T-helper 2 cell treated with Interferon-gamma antibody and Interleukin-4, amounts not matched to agents 5 μg/mL and 100 μg/mL, for 36 hours (primary cell): Measurements from ENCODE around the gene ZDHHC13.

ENCODE experiments used
- DNase-seq: peaks from one replicate; pipeline ENCODE4 v3.0.0; 2021; ENCODE audit warnings: low spot score
- H3K27ac Mint-ChIP-seq: one replicate; pipeline ENCODE4 v1.8.0; 2021; ENCODE audit warnings: mild to moderate bottlenecking, mixed read lengths
- H3K27me3 Mint-ChIP-seq: one replicate; pipeline ENCODE4 v1.8.0; 2021; ENCODE audit warnings: low read depth, mixed read lengths
- H3K36me3 Mint-ChIP-seq: one replicate; pipeline ENCODE4 v1.8.0; 2021; ENCODE audit warnings: low read depth, mixed read lengths
- H3K4me1 Mint-ChIP-seq: one replicate; pipeline ENCODE4 v1.8.0; 2021; ENCODE audit warnings: low read depth, mixed read lengths
- H3K4me3 Mint-ChIP-seq: one replicate; pipeline ENCODE4 v1.8.0; 2022; ENCODE audit warnings: mild to moderate bottlenecking, moderate library complexity, mixed read lengths
- H3K9me3 Mint-ChIP-seq: one replicate; pipeline ENCODE4 v1.8.0; 2021; ENCODE audit warnings: mixed read lengths

ZDHHC13 gene

DNA sequence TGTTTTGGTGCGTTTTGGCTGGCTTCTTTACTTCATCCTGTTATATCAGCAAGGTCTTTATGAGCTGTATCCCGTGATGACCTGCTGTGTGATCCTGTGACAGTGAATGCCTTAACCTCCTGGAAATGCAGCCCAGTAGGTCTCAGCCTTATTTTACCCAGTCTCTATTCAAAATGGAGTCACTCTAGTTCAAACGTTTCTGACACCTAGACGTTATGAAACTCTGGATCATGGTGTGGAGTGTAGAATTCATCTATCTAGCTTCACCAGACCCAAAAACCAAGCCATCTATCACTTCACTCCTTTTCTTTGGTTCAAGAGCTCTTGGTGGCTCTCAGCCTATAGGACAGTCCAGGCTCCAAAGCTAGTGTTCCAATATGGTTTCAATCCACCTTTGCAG lies 28.2 kb upstream of the ZDHHC13 start:
- no peak for DNase-seq
- no peak overlapping the region for H3K27ac Mint-ChIP-seq
- no peaks in the 10 kb centered on the region for H3K9me3 Mint-ChIP-seq

DNA sequence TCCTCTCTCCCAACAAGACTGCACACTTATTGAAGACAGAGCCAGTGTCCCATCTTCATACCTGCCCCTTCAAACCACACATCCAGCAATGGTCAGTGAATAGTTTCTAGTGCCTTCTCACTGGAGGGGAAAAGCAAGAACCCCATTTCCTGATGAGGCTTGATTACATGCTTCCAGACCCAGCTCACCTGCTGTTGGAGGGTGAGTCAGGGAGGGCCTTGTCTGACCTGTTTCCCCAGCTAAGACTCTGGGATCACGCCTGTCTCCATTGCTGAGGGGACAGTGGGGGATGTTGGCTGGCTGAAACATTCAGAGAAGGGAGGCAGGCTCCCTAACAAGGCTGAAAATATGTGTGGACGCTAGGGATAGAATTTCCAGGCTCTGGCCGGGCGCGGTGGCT lies 27.5 kb upstream of the ZDHHC13 start:
- H3K27me3 Mint-ChIP-seq = peaks cover 11% of the 10 kb centered on the region
- no peak overlapping the region for H3K4me3 Mint-ChIP-seq
- H3K4me1 Mint-ChIP-seq = no peaks in the 10 kb centered on the region
- no peaks in the 10 kb centered on the region for H3K9me3 Mint-ChIP-seq
- no peak overlapping the region for H3K27ac Mint-ChIP-seq
- H3K36me3 Mint-ChIP-seq = no peaks in the 10 kb centered on the region
- no peak for DNase-seq

More for the DNA sequence above, 28.2 kb upstream of the ZDHHC13 start:
- Mint-ChIP-seq H3K4me3 (no peak overlapping the region), H3K36me3 (no peaks in the 10 kb centered on the region), H3K4me1 (no peaks in the 10 kb centered on the region), H3K27me3 (peaks cover 8% of the 10 kb centered on the region)

DNA sequence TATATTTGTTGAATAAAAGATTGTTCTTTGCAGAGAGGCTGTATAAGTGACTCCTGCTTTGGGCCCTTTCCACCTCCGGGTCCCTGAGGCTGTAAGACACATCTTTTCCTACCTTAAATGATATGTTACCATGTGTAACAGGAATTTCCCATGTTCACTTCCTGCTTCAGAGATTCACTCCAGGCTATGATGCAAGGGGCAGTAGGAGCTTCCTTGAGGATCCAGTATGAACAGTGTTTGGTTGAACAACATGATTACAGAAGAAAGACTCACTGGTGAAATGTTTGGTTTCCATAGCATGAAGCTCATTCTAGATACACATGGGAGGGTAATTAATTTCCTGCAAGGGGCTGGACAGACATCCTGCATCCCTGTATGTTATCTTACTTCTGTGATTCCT lies 25.6 kb upstream of the ZDHHC13 start:
- no peaks in the 10 kb centered on the region for H3K4me1 Mint-ChIP-seq
- H3K27ac Mint-ChIP-seq = no peak overlapping the region
- no peaks in the 10 kb centered on the region for H3K36me3 Mint-ChIP-seq
- peaks cover 14% of the 10 kb centered on the region for H3K27me3 Mint-ChIP-seq
- DNase-seq = no peak
- H3K4me3 Mint-ChIP-seq = no peak overlapping the region
- no peaks in the 10 kb centered on the region for H3K9me3 Mint-ChIP-seq

DNA sequence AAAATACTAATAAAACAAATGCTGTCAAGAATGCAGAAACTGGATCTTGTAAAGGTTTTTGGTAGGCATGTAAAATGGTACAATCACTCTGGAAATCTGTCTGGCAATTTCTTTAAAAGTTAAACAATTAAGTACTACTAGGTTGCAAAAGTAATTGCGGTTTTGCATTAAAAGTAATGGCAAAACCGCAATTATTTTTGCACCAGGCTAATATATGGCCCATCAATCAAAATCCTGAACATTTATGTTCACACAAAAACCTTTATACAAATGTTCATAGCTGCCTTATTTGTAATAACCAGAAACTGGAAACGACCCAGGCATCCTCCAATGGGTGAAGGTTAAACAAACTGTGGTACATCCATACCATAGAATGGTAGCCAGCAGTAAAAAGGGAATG lies 24.6 kb upstream of the ZDHHC13 start:
- no peak for DNase-seq
- Mint-ChIP-seq H3K27me3 (peaks cover 18% of the 10 kb centered on the region), H3K4me1 (no peaks in the 10 kb centered on the region), H3K27ac (no peak overlapping the region), H3K36me3 (no peaks in the 10 kb centered on the region), H3K4me3 (no peak overlapping the region), H3K9me3 (no peaks in the 10 kb centered on the region)

DNA sequence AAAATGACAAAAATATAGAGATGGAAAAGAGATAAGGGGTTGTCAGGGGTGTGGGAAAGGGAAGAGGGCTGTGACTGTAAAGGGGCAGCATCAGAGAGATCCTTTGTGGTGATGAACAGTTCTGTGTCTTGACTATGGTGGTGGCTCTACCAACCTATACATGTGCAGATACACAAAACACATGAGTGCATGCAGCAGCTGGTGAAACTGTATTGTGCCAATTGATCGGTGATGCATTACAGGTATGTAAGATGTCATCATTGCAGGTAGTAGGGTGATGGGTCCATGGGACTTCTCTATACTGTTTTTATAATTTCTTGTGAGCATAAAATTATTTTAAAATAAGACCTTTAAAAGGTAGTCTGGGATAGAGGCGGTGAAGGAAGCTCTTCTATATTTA lies 24.1 kb upstream of the ZDHHC13 start:
- H3K4me3 Mint-ChIP-seq = no peak overlapping the region

DNA sequence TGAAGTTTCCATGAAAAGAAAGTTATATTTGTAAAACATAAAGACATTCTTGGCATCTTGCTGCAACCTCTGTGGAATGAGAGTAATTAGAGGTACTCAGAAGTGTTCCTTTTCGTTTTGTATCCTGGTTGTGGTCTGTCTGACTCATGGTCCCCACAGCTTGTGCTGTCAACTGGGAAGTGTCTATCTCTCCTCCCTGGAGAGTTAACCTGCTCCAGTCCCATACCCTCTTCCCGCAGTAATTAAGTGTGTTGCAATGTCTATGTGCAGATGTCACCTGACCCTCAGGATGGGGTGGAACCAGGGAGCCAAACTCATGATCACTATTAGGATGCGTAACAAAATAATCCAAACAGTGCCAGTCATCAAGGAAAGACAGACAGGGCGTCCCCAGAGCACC lies 23.0 kb upstream of the ZDHHC13 start:
- no peak overlapping the region for H3K27ac Mint-ChIP-seq
- no peaks in the 10 kb centered on the region for H3K36me3 Mint-ChIP-seq
- H3K9me3 Mint-ChIP-seq = no peaks in the 10 kb centered on the region
- no peak for DNase-seq
- H3K27me3 Mint-ChIP-seq = peaks cover 18% of the 10 kb centered on the region
- no peaks in the 10 kb centered on the region for H3K4me1 Mint-ChIP-seq
- H3K4me3 Mint-ChIP-seq = no peak overlapping the region

More for the DNA sequence above, 24.1 kb upstream of the ZDHHC13 start:
- no peaks in the 10 kb centered on the region for H3K4me1 Mint-ChIP-seq
- no peaks in the 10 kb centered on the region for H3K9me3 Mint-ChIP-seq
- DNase-seq = no peak
- H3K27me3 Mint-ChIP-seq = peaks cover 18% of the 10 kb centered on the region
- no peak overlapping the region for H3K27ac Mint-ChIP-seq
- H3K36me3 Mint-ChIP-seq = no peaks in the 10 kb centered on the region

DNA sequence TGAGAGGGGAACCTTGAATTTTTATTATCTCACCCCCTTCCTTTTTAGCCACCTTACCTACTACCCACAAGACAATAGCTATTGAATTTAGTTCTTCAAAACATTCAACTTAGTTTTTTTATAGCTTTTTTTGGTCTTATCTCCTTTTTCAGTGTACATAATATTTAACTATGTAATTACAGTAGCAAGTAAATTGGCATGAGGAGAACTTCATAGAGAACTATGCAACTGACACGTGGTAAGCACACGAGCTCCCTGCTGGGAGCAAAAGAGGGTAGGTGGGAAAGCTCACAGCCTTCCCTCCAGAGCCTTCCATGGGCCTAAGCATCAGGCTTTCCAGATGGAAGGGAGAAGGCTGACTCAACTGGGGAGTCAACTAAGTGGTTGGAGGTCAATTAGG lies 22.1 kb upstream of the ZDHHC13 start:
- Mint-ChIP-seq H3K4me1 (no peaks in the 10 kb centered on the region), H3K36me3 (no peaks in the 10 kb centered on the region), H3K27me3 (peaks cover 16% of the 10 kb centered on the region), H3K9me3 (no peaks in the 10 kb centered on the region), H3K4me3 (no peak overlapping the region), H3K27ac (no peak overlapping the region)
- DNase-seq = no peak

DNA sequence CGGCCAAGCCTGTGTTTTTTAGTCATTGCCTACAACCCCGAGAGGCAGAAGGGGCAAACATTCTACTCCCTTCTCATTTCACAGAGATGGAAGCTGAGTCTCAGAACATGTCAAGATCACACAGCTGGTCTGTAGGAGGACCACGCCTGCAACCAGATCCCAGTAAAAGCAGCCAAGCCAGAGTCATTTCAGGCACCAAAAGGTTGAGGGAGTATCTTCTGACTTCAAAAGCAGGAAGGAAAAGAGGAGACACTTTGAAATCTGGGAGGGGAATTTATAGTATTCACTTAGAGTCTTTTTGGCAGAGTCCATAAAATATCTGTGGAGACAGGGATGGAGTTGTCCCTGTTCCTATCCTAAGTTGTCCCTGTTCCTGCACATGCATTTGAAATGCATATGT lies 17.9 kb upstream of the ZDHHC13 start:
- DNase-seq = no peak
- H3K4me3 Mint-ChIP-seq = no peak overlapping the region
- no peak overlapping the region for H3K27ac Mint-ChIP-seq
- H3K36me3 Mint-ChIP-seq = no peaks in the 10 kb centered on the region
- H3K27me3 Mint-ChIP-seq = peaks cover 22% of the 10 kb centered on the region
- H3K9me3 Mint-ChIP-seq = peaks cover 4% of the 10 kb centered on the region
- H3K4me1 Mint-ChIP-seq = no peaks in the 10 kb centered on the region

DNA sequence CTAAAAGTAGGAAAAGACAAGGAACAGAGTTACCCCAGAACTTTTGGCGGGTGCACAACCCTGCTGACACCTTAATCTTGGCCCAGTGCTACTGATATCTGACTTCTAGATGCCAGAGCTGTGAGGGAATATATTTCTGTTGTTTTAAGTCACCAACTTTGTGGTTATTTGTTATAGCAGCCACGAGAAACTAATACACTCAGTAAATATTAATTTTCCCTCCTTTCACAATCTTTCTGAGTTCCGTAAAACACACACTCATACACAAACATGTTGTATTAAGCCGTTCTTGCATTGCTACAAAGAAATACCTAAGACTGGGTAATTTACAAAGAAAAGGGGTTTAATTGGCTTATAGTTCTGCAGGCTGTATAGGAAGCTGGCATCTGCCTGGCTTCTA lies 16.1 kb upstream of the ZDHHC13 start:
- Mint-ChIP-seq H3K27me3 (peaks cover 19% of the 10 kb centered on the region), H3K4me3 (no peak overlapping the region), H3K27ac (no peak overlapping the region), H3K4me1 (no peaks in the 10 kb centered on the region), H3K36me3 (no peaks in the 10 kb centered on the region), H3K9me3 (peaks cover 4% of the 10 kb centered on the region)
- DNase-seq = no peak

DNA sequence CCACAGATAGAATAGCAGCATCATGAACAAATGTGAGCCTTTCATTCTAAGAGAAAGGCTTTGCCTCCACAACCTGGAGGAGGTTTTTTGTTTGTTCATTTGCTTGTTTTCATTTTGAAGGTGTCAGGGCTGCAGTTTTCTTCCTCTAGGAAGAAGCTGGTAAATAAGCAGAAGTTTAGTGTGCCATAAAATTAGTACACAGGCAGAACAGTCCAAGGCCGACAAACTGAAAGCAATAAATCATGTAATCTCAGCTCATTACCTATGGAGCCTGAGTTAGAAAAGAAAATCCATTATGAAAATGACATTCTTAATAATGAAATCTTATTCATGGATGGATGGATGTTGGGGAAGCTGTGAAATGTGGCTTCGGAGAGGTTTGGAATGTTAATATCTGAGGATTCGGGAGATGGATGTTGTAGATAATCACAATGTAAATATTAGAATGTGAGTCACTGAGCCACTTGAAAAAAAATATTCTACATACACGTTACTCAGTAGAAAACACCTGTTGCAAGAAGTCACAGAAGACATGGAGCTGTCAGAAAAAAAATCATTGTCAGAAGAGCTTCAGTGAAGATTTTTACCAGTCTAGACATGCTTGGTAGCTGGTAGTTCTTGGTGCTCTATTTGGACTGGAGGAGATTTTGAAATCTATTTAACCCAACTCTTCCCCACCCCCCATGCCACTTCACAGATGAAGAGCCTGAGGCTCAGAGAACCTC lies 15.0 kb upstream of the ZDHHC13 start:
- Mint-ChIP-seq H3K4me3 (no peak overlapping the region), H3K36me3 (no peaks in the 10 kb centered on the region), H3K4me1 (no peaks in the 10 kb centered on the region), H3K9me3 (peaks cover 4% of the 10 kb centered on the region), H3K27me3 (peaks cover 20% of the 10 kb centered on the region), H3K27ac (no peak overlapping the region)
- no peak for DNase-seq

DNA sequence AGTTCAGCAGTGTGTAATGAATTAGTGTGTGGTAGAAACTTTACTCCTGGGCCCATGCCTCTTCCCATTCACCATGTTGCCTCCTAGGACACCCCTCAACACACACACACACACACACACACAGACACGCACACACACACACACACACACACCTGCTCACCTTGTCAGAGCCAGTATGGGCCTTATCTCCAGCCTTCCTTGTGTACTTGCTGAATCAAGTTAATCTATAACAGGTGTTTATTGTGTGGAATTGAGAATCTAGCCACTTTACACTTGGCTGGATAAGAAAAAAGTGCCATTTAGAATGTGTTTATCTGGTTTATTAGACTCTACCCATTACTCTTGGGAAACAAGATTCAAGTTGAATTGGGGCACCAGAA lies 14.5 kb upstream of the ZDHHC13 start:
- Mint-ChIP-seq H3K9me3 (peaks cover 4% of the 10 kb centered on the region), H3K4me3 (no peak overlapping the region), H3K36me3 (no peaks in the 10 kb centered on the region), H3K27me3 (peaks cover 20% of the 10 kb centered on the region), H3K4me1 (no peaks in the 10 kb centered on the region), H3K27ac (no peak overlapping the region)
- DNase-seq = no peak

DNA sequence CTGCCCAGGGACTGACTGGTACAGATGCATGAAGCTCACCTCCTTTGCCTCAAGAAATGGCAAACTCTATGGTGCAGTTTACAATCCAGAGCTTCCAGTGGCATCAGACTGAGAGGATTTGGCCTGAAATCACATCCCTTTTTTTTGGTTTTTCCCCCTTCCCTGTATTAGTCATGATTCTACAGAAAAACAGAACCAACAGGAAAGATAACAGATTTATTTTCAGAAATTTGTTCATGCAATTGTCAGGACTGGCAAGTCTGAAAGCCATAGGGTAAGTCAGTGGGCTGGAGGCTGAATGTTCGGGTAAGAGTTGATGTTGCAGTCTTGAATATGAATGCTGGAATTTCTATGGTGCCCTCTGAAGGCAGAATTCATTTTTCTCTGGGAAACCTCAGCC lies 12.0 kb upstream of the ZDHHC13 start:
- Mint-ChIP-seq H3K4me1 (no peaks in the 10 kb centered on the region), H3K27ac (no peak overlapping the region), H3K36me3 (no peaks in the 10 kb centered on the region), H3K27me3 (peaks cover 21% of the 10 kb centered on the region), H3K9me3 (peaks cover 4% of the 10 kb centered on the region), H3K4me3 (no peak overlapping the region)
- DNase-seq = no peak

DNA sequence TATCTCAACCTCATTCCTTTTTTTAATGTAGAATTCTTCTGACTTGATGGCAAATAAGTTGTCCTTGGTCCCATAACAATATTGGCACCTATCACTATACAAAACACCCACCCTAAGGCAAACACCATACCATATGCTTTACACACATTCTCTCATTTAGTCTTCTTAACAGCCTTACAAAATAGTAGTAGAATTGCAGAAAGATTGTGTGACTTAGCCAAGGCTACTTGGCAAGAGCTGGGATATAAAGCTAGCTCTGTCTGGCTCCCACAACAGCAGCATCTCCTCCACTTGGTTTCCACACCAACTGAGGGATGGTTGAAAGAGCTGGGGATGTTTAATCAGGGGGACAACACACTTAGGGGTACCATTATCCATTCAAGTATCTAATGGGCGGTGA lies 9.8 kb upstream of the ZDHHC13 start:
- no peak for DNase-seq
- no peaks in the 10 kb centered on the region for H3K36me3 Mint-ChIP-seq
- no peaks in the 10 kb centered on the region for H3K4me1 Mint-ChIP-seq

DNA sequence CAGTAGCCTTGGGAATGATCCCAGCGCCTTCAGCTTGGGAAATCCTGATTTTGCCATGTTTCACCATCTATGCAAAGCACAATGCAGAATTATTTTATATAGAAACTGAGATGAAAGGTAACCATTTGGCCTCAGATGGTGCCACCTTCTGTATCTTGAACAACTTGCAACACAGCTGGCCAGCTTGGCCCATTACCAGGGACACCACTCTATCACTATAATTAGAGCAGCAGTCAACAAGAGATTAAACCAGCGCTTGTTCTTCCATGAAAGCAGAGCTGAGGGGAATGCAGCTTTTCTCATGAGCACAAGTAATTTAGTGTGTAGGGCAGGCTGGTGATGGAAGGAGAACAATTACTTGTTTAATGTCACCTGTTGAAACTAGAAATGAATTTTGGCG lies 6.7 kb upstream of the ZDHHC13 start:
- no peaks in the 10 kb centered on the region for H3K9me3 Mint-ChIP-seq
- H3K4me3 Mint-ChIP-seq = no peak overlapping the region
- H3K27me3 Mint-ChIP-seq = peaks cover 22% of the 10 kb centered on the region
- H3K27ac Mint-ChIP-seq = no peak overlapping the region
- DNase-seq = no peak
- no peaks in the 10 kb centered on the region for H3K36me3 Mint-ChIP-seq
- H3K4me1 Mint-ChIP-seq = no peaks in the 10 kb centered on the region

More for the DNA sequence above, 9.8 kb upstream of the ZDHHC13 start:
- Mint-ChIP-seq H3K4me3 (no peak overlapping the region), H3K9me3 (no peaks in the 10 kb centered on the region), H3K27ac (no peak overlapping the region), H3K27me3 (peaks cover 17% of the 10 kb centered on the region)

DNA sequence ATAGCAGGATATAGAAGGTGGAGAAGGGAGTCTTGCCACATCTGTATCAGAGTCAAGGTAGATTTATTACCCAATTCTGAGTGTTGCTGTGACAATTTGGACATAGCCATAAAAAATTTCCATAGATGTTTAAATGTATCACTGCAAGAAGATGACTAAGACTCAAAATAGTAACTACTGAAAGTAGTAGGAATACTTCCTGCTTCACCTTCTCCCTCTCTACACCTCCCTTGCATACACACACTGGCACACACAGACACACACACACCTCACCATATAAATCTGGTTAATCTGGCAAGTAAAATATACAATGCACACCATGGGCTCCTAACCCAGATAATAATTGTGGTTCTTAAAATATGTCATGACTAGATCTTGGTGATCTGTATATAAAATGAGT lies 5.2 kb upstream of the ZDHHC13 start:
- no peak overlapping the region for H3K4me3 Mint-ChIP-seq
- H3K4me1 Mint-ChIP-seq = peaks cover 6% of the 10 kb centered on the region
- H3K27ac Mint-ChIP-seq = no peak overlapping the region
- peaks cover 19% of the 10 kb centered on the region for H3K27me3 Mint-ChIP-seq
- DNase-seq = no peak
- no peaks in the 10 kb centered on the region for H3K36me3 Mint-ChIP-seq
- H3K9me3 Mint-ChIP-seq = no peaks in the 10 kb centered on the region
